Subcutaneous adipose tissue (tissue), 4 donors: Measurements from ENCODE around the gene ENO4. TPM values are rescaled to one million over a fixed set of nuclear protein-coding genes. Genes with fewer than 3 reads are reported as not detected.

ENCODE experiments used
- total RNA-seq, 4 donors: library from RNA; depleted of rRNA; stranded (reverse); fragments of >200 nt; gene quantifications; one replicate each; pipeline ENCODE4 v1.1.0, GENCODE V29; 2016
- TF ChIP-seq, protein P1 (sequence below): fragments of 450-650 bp; IDR thresholded peaks from one replicate; pipeline ENCODE4 v1.5.1; 2016; ENCODE audit warnings: low read depth, mild to moderate bottlenecking, control low read depth, antibody characterized with exemption, moderate library complexity

The ENO4 gene
- total RNA-seq, 4 donors from 2014 or later = 0.38 TPM; not detected in 3

DNA sequence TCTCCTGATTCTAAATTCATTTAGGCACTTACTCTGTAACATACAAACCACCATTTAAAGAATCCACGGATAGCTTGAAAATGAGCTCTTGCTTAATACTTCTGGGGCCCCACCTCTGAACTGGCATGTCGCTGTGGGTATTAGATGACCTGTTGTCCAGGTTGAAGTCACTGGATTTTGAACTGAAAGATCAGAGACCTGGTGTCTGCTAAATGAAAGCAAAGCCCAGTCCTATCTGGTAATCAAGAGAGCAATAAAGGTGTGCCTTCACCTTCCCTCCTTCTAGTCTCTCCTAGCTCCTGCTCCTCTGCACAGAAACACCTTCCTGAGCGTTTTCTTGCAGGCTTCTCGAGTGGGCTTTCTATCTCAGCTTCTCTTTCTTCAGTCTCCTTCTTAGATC is 4.4 kb downstream of the ENO4 start:
- TF ChIP-seq, protein P1, sequence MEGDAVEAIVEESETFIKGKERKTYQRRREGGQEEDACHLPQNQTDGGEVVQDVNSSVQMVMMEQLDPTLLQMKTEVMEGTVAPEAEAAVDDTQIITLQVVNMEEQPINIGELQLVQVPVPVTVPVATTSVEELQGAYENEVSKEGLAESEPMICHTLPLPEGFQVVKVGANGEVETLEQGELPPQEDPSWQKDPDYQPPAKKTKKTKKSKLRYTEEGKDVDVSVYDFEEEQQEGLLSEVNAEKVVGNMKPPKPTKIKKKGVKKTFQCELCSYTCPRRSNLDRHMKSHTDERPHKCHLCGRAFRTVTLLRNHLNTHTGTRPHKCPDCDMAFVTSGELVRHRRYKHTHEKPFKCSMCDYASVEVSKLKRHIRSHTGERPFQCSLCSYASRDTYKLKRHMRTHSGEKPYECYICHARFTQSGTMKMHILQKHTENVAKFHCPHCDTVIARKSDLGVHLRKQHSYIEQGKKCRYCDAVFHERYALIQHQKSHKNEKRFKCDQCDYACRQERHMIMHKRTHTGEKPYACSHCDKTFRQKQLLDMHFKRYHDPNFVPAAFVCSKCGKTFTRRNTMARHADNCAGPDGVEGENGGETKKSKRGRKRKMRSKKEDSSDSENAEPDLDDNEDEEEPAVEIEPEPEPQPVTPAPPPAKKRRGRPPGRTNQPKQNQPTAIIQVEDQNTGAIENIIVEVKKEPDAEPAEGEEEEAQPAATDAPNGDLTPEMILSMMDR = no peak

DNA sequence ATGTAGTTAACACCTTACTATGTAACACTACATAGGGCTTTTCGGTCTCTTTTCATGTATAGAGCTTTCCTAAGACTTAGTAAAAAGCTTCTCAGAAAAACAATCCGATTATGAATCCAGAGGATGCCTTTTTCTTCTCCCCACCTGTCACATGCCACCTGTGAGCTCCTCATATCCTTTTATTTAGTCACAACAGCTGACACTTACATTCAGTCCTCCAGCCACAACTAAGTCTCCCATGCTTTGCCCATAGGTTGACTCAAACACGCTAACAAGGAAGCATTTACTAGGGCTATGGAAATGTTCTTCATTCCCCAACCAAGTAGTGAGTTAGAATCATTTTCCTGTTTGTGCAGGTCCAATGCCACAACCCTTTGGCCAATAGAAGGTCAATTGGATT is 7.9 kb downstream of the ENO4 start:
- TF ChIP-seq, protein P1 = no peak

DNA sequence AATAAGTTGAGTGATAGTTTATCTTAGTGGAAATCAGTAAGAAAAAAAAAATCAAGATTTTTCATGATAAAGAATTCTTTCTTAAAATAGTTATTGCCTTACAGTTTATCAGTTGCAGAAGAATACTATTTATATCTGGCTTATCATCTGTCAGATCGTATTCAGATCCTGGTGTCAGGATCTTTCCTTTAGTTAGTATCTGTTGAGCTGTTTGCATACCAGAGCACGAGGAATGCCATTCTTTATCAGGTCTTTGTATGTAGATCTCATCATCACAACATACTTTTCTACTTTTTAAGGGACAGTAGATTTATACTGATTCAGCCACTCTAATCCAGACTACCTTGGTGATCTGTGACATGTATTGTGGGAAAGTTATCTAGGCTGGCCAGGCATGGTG is 12.5 kb downstream of the ENO4 start:
- TF ChIP-seq, protein P1 = no peak

DNA sequence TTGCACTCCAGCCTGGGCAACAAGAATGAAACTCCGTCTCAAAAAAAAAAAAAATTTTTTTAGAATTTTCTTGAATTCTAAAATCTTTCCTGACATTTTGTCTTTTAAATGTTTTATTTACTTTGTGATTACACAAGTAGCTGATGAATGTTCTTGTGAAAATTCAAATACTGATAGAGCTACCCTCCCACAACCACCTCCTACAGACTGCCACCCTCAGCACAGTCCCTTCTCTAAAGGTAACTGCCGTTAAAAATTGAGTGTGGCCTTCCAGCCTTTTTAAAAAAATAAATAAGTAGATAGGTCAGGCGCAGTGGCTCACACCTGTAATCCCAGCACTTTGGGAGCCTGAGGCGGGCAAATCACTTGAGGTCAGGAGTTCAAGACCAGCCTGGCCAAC is 15.1 kb downstream of the ENO4 start:
- TF ChIP-seq, protein P1 = no peak

DNA sequence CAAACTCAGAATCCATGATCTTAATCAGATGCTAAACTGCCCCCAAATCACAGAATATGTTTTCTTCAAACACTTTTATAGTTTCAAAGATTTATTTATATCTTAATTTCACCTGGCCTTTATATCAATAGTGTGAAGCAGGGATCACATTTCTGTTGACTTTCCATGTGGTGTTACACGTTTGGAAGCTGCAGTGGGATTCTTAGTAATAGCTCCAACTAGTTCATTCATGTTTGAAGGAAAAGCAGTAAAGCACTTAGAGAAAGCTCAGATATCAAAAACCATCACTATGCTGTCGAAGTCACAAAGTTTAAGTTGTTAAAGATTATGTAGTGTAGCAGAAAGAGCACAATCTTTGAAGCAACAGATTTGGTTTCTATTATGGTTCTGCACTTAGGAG is 16.8 kb downstream of the ENO4 start:
- TF ChIP-seq, protein P1 = no peak

DNA sequence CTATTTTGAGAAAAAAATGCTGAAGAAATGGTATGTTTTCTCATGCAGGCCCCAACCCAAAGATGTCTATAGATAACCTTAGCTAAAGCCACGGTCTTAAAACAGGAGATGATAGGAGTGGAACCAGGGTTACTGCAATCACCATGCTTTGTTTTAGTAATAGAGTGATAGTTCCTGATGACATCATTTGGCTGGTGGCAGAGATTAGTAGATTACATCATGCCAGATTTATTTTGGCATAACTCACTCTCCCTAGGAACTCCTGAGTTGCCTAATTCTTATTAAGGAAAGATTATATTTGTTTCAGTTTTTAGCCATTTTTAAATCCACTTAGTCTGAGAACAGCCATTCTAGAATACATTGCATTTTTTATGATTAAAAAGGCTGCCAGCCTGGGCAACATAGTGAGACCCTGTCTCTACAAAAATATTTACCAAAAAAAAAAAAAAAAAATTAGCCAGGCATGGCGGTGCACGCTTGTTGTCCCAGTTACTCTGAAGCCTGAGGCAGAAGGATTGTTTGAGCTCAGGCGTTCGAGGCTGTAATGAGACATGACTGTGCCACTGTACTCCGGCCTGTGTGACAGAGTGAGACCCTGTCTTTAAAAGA is 17.8 kb downstream of the ENO4 start:
- TF ChIP-seq, protein P1 = no peak

DNA sequence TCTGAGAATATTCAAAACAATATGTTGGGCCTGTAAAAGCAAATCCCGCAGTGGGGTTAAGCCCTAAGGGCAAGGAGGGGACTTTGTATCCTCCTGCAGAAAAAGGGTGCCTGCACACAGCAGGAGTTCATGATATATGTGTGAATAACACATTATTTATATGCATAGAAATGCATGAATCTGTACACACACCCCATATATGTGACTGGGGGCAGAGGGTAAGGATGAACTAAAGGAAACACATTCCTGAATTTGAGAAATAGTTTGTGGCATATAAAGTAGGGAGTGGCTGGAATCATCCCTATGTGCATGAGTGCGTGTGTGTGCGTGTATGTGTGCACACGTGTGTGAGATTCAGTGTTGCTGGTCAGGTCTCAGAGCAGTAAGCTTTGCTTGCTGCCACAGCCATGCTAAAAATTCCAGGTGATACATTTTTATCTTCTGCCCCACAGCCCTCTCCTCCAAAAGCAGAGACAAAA is 18.9 kb downstream of the ENO4 start:
- TF ChIP-seq, protein P1 = no peak
